ENCODE results near the gene GPRC6A.
"Not testable (repeated sequence)": the region's sequence is repeated elsewhere in the genome, so short reads cannot be mapped to it uniquely, and the experiment has no call there.

Gene GPRC6A

GRCh38 chr6:116840091-116840490, 11.2 kb upstream of the GPRC6A start:
- no peak overlapping the region for H3K27ac ChIP-seq (ENCODE audit: low read length)
- no peaks in the 10 kb centered on the region for H3K4me1 ChIP-seq (ENCODE audit: control insufficient read depth, low read depth, low read length)
- no peak overlapping the region for H3K4me3 ChIP-seq (ENCODE audit: low read length)
- H3K9ac ChIP-seq (ENCODE audit: low read length) = no peak overlapping the region
- H3K36me3 ChIP-seq (ENCODE audit: control insufficient read depth, low read depth, low read length) = no peaks in the 10 kb centered on the region
- H3K9me3 ChIP-seq (ENCODE audit: control insufficient read depth, low read depth, low read length) = no peaks in the 10 kb centered on the region
- H3K27me3 ChIP-seq (ENCODE audit: control insufficient read depth, insufficient read depth, low read length) = no peaks in the 10 kb centered on the region

- no peak overlapping the region for H3K4me3 ChIP-seq (ENCODE audit: low read length)
- no peaks in the 10 kb centered on the region for H3K4me1 ChIP-seq (ENCODE audit: control insufficient read depth, low read depth, low read length)
- no peak overlapping the region for H3K9ac ChIP-seq (ENCODE audit: low read length)
- H3K27ac ChIP-seq (ENCODE audit: low read length) = no peak overlapping the region
- H3K27me3 ChIP-seq (ENCODE audit: control insufficient read depth, insufficient read depth, low read length) = no peaks in the 10 kb centered on the region
- H3K36me3 ChIP-seq (ENCODE audit: control insufficient read depth, low read depth, low read length) = no peaks in the 10 kb centered on the region
- H3K9me3 ChIP-seq (ENCODE audit: control insufficient read depth, low read depth, low read length) = no peaks in the 10 kb centered on the region
Measured at GRCh38 chr6:116836606-116837342, 7.9 kb upstream of the GPRC6A start.

- H3K9ac ChIP-seq (ENCODE audit: low read length); H3K27ac ChIP-seq (ENCODE audit: low read length); H3K4me1 ChIP-seq (ENCODE audit: control insufficient read depth, low read depth, low read length); H3K36me3 ChIP-seq (ENCODE audit: control insufficient read depth, low read depth, low read length); H3K27me3 ChIP-seq (ENCODE audit: control insufficient read depth, insufficient read depth, low read length); H3K9me3 ChIP-seq (ENCODE audit: control insufficient read depth, low read depth, low read length); H3K4me3 ChIP-seq (ENCODE audit: low read length): not testable (repeated sequence)
Measured at GRCh38 chr6:116834526-116834925, 5.6 kb upstream of the GPRC6A start.

GRCh38 chr6:116827561-116828240, 1.2 kb downstream of the GPRC6A start:
- H3K27me3 ChIP-seq (ENCODE audit: control insufficient read depth, insufficient read depth, low read length) = no peaks in the 10 kb centered on the region
- H3K4me3 ChIP-seq (ENCODE audit: low read length) = peak overlapping the region; percentile 24
- H3K27ac ChIP-seq (ENCODE audit: low read length) = peak overlapping the region; percentile 47
- H3K9me3 ChIP-seq (ENCODE audit: control insufficient read depth, low read depth, low read length) = no peaks in the 10 kb centered on the region
- no peak overlapping the region for H3K9ac ChIP-seq (ENCODE audit: low read length)
- H3K36me3 ChIP-seq (ENCODE audit: control insufficient read depth, low read depth, low read length) = no peaks in the 10 kb centered on the region
- peaks cover 13% of the 10 kb centered on the region for H3K4me1 ChIP-seq (ENCODE audit: control insufficient read depth, low read depth, low read length)

GRCh38 chr6:116816336-116816735, 12.5 kb downstream of the GPRC6A start:
- not testable (repeated sequence) for H3K36me3 ChIP-seq (ENCODE audit: control insufficient read depth, low read depth, low read length); H3K4me1 ChIP-seq (ENCODE audit: control insufficient read depth, low read depth, low read length); H3K9ac ChIP-seq (ENCODE audit: low read length); H3K9me3 ChIP-seq (ENCODE audit: control insufficient read depth, low read depth, low read length); H3K27ac ChIP-seq (ENCODE audit: low read length); H3K27me3 ChIP-seq (ENCODE audit: control insufficient read depth, insufficient read depth, low read length); H3K4me3 ChIP-seq (ENCODE audit: low read length)

GRCh38 chr6:116812051-116812650, 16.7 kb downstream of the GPRC6A start:
- H3K9me3 ChIP-seq (ENCODE audit: control insufficient read depth, low read depth, low read length) = no peaks in the 10 kb centered on the region
- H3K9ac ChIP-seq (ENCODE audit: low read length) = no peak overlapping the region
- H3K4me3 ChIP-seq (ENCODE audit: low read length) = no peak overlapping the region
- no peaks in the 10 kb centered on the region for H3K27me3 ChIP-seq (ENCODE audit: control insufficient read depth, insufficient read depth, low read length)
- H3K36me3 ChIP-seq (ENCODE audit: control insufficient read depth, low read depth, low read length) = no peaks in the 10 kb centered on the region
- no peaks in the 10 kb centered on the region for H3K4me1 ChIP-seq (ENCODE audit: control insufficient read depth, low read depth, low read length)
- H3K27ac ChIP-seq (ENCODE audit: low read length) = no peak overlapping the region

GRCh38 chr6:116801971-116802370, 26.9 kb downstream of the GPRC6A start:
- peaks cover 8% of the 10 kb centered on the region for H3K4me1 ChIP-seq (ENCODE audit: control insufficient read depth, low read depth, low read length)
- no peaks in the 10 kb centered on the region for H3K9me3 ChIP-seq (ENCODE audit: control insufficient read depth, low read depth, low read length)
- no peak overlapping the region for H3K9ac ChIP-seq (ENCODE audit: low read length)
- H3K4me3 ChIP-seq (ENCODE audit: low read length) = no peak overlapping the region
- no peaks in the 10 kb centered on the region for H3K36me3 ChIP-seq (ENCODE audit: control insufficient read depth, low read depth, low read length)
- no peak overlapping the region for H3K27ac ChIP-seq (ENCODE audit: low read length)
- no peaks in the 10 kb centered on the region for H3K27me3 ChIP-seq (ENCODE audit: control insufficient read depth, insufficient read depth, low read length)

GRCh38 chr6:116799945-116800344, 28.9 kb downstream of the GPRC6A start:
- Histone ChIP-seq H3K9ac (ENCODE audit: low read length) (no peak overlapping the region), H3K4me3 (ENCODE audit: low read length) (no peak overlapping the region), H3K27me3 (ENCODE audit: control insufficient read depth, insufficient read depth, low read length) (no peaks in the 10 kb centered on the region), H3K4me1 (ENCODE audit: control insufficient read depth, low read depth, low read length) (peaks cover 8% of the 10 kb centered on the region), H3K36me3 (ENCODE audit: control insufficient read depth, low read depth, low read length) (no peaks in the 10 kb centered on the region), H3K27ac (ENCODE audit: low read length) (no peak overlapping the region), H3K9me3 (ENCODE audit: control insufficient read depth, low read depth, low read length) (no peaks in the 10 kb centered on the region)

GRCh38 chr6:116797585-116797984, 31.3 kb downstream of the GPRC6A start:
- Histone ChIP-seq H3K4me1 (ENCODE audit: control insufficient read depth, low read depth, low read length) (no peaks in the 10 kb centered on the region), H3K9ac (ENCODE audit: low read length) (no peak overlapping the region), H3K4me3 (ENCODE audit: low read length) (no peak overlapping the region), H3K27ac (ENCODE audit: low read length) (no peak overlapping the region), H3K36me3 (ENCODE audit: control insufficient read depth, low read depth, low read length) (no peaks in the 10 kb centered on the region), H3K9me3 (ENCODE audit: control insufficient read depth, low read depth, low read length) (no peaks in the 10 kb centered on the region), H3K27me3 (ENCODE audit: control insufficient read depth, insufficient read depth, low read length) (no peaks in the 10 kb centered on the region)

- H3K27ac ChIP-seq (ENCODE audit: low read length) = no peak overlapping the region
- no peak overlapping the region for H3K9ac ChIP-seq (ENCODE audit: low read length)
- no peaks in the 10 kb centered on the region for H3K9me3 ChIP-seq (ENCODE audit: control insufficient read depth, low read depth, low read length)
- no peaks in the 10 kb centered on the region for H3K4me1 ChIP-seq (ENCODE audit: control insufficient read depth, low read depth, low read length)
- H3K36me3 ChIP-seq (ENCODE audit: control insufficient read depth, low read depth, low read length) = no peaks in the 10 kb centered on the region
- H3K27me3 ChIP-seq (ENCODE audit: control insufficient read depth, insufficient read depth, low read length) = no peaks in the 10 kb centered on the region
- H3K4me3 ChIP-seq (ENCODE audit: low read length) = no peak overlapping the region
Measured at GRCh38 chr6:116793224-116793623, 35.7 kb downstream of the GPRC6A start.

- H3K9me3 ChIP-seq (ENCODE audit: control insufficient read depth, low read depth, low read length) = no peaks in the 10 kb centered on the region
- no peak overlapping the region for H3K4me3 ChIP-seq (ENCODE audit: low read length)
- H3K9ac ChIP-seq (ENCODE audit: low read length) = no peak overlapping the region
- H3K36me3 ChIP-seq (ENCODE audit: control insufficient read depth, low read depth, low read length) = no peaks in the 10 kb centered on the region
- H3K27ac ChIP-seq (ENCODE audit: low read length) = no peak overlapping the region
- H3K4me1 ChIP-seq (ENCODE audit: control insufficient read depth, low read depth, low read length) = no peaks in the 10 kb centered on the region
- no peaks in the 10 kb centered on the region for H3K27me3 ChIP-seq (ENCODE audit: control insufficient read depth, insufficient read depth, low read length)
Measured at GRCh38 chr6:116783852-116784251, 45.0 kb downstream of the GPRC6A start.
